ENCODE data around the gene PDGFA. TPM values are rescaled to one million over a fixed set of nuclear protein-coding genes. Genes with fewer than 3 reads are reported as not detected.
A peak's percentile ranks its signal among the peaks of the same experiment; 100 is the strongest.

PDGFA gene
- total and polyA plus RNA-seq, 7 donors, result 9.1 to 30.4 (median 15.9) TPM

- Histone ChIP-seq H3K4me1 (peaks cover 32% of the 10 kb centered on the region), H3K27ac (peak overlapping the region; percentile 36), H3K9me3 (no peaks in the 10 kb centered on the region), H3K4me3 (no peak overlapping the region), H3K36me3 (ENCODE audit: insufficient read depth in 1 of 2, low read depth in 1 of 2) (peaks cover 0 to 33% of the 10 kb centered on the region in 2 donors), H3K27me3 (ENCODE audit: insufficient read depth in 3 of 3, low read length in 2 of 3) (no peaks in the 10 kb centered on the region)
- TF ChIP-seq CTCF (IDR thresholded peaks at IDR 0.05), result no peak
- no peak for ATAC-seq
- 73 to 86% (median 77%) methylated on average over 30 to 32 of the region's 32 CpGs for whole genome bisulfite sequencing, 3 donors
- no peak for DNase-seq
- intact Hi-C loops (cut with DNase I), result no loop called here
Observed at GRCh38 chr7:512541-513311, 6.9 kb downstream of the PDGFA start.

- peaks cover 32% of the 10 kb centered on the region for H3K4me1 ChIP-seq
- no peak for ATAC-seq
- DNase-seq, result peak in 1 of 2 donors; percentile 44
- intact Hi-C loops (cut with DNase I), result no loop called here
- no peak overlapping the region for H3K4me3 ChIP-seq
- peaks cover 0 to 36% of the 10 kb centered on the region in 2 donors for H3K36me3 ChIP-seq (ENCODE audit: insufficient read depth in 1 of 2, low read depth in 1 of 2)
- no peak overlapping the region for H3K27ac ChIP-seq
- TF ChIP-seq CTCF (IDR thresholded peaks at IDR 0.05), result no peak
- 81 to 88% (median 86%) methylated on average over 17 to 19 of the region's 19 CpGs for WGBS, 3 donors
- H3K9me3 ChIP-seq, result no peaks in the 10 kb centered on the region
- no peaks in the 10 kb centered on the region for H3K27me3 ChIP-seq (ENCODE audit: insufficient read depth in 3 of 3, low read length in 2 of 3)
Observed at GRCh38 chr7:512146-512510, 7.5 kb downstream of the PDGFA start.

- DNase-seq (peak; percentile 2 to 32), ATAC-seq (no peak)
- intact Hi-C loops (cut with DNase I), result no loop called here
- Histone ChIP-seq H3K4me3 (no peak overlapping the region), H3K9me3 (no peaks in the 10 kb centered on the region), H3K27me3 (ENCODE audit: insufficient read depth in 3 of 3, low read length in 2 of 3) (no peaks in the 10 kb centered on the region), H3K36me3 (ENCODE audit: insufficient read depth in 1 of 2, low read depth in 1 of 2) (peaks cover 0 to 41% of the 10 kb centered on the region in 2 donors), H3K4me1 (peaks cover 31% of the 10 kb centered on the region), H3K27ac (no peak overlapping the region)
- no peak for TF ChIP-seq CTCF (IDR thresholded peaks at IDR 0.05)
- WGBS, 3 donors, result 88 to 91% (median 88%) methylated on average over 25 of the region's 25 CpGs
Observed at GRCh38 chr7:511476-512145, 8.0 kb downstream of the PDGFA start.

- 80 to 86% (median 86%) methylated on average over 25 of the region's 25 CpGs for WGBS, 3 donors
- intact Hi-C loops (cut with DNase I), result no loop called here
- TF ChIP-seq CTCF (IDR thresholded peaks at IDR 0.05), result no peak
- H3K27me3 ChIP-seq (ENCODE audit: insufficient read depth in 3 of 3, low read length in 2 of 3), result no peaks in the 10 kb centered on the region
- no peaks in the 10 kb centered on the region for H3K9me3 ChIP-seq
- no peak overlapping the region for H3K4me3 ChIP-seq
- H3K36me3 ChIP-seq (ENCODE audit: insufficient read depth in 1 of 2, low read depth in 1 of 2), result peaks cover 0 to 48% of the 10 kb centered on the region in 2 donors
- peaks cover 25% of the 10 kb centered on the region for H3K4me1 ChIP-seq
- ATAC-seq (no peak), DNase-seq (peak; percentile 11 to 41)
- no peak overlapping the region for H3K27ac ChIP-seq
Observed at GRCh38 chr7:510782-511281, 8.8 kb downstream of the PDGFA start.
